SH-SY5Y (cell line): Measurements from ENCODE around the gene RCVRN.

ENCODE experiments used
- GATA2 ChIP-seq: IDR thresholded peaks from 2 replicates; pipeline ENCODE4 v1.6.1; 2011; ENCODE audit warnings: mild to moderate bottlenecking, low read depth, low read length
- GATA3 ChIP-seq: IDR thresholded peaks from 2 replicates; pipeline ENCODE4 v1.6.1; 2011; ENCODE audit warnings: low read depth, mild to moderate bottlenecking, low read length, moderate library complexity

- TF ChIP-seq GATA3 (no peak), GATA2 (no peak)
Observed at GRCh38 chr17:9872852-9873251, 32.2 kb downstream of the RCVRN start.
